HUES48 (cell line): ENCODE results near the gene TPRN.

Source experiments
- H3K27ac ChIP-seq: one replicate; pipeline ENCODE4 v1.7.0; 2013; ENCODE audit warnings: low read depth, low read length, inconsistent platforms
- H3K27me3 ChIP-seq: 2 replicates; pipeline ENCODE4 v1.6.1; 2013; ENCODE audit warnings: mild to moderate bottlenecking, low read length; ENCODE audit not compliant: control insufficient read depth, insufficient read depth
- H3K36me3 ChIP-seq: 2 replicates; pipeline ENCODE4 v1.6.1; 2013; ENCODE audit warnings: low read length; ENCODE audit not compliant: control insufficient read depth, insufficient read depth
- H3K4me1 ChIP-seq: 2 replicates; pipeline ENCODE4 v1.6.1; 2013; ENCODE audit warnings: mild to moderate bottlenecking, low read length; ENCODE audit not compliant: control insufficient read depth, insufficient read depth
- H3K4me3 ChIP-seq: 2 replicates; pipeline ENCODE4 v1.5.1; 2013; ENCODE audit warnings: mild to moderate bottlenecking, low read depth, low read length
- H3K9ac ChIP-seq: 2 replicates; pipeline ENCODE4 v1.6.1; 2013; ENCODE audit warnings: mild to moderate bottlenecking, low read depth, low read length, moderate library complexity
- H3K9me3 ChIP-seq: 2 replicates; pipeline ENCODE4 v1.6.1; 2013; ENCODE audit warnings: low read length; ENCODE audit not compliant: control insufficient read depth, insufficient read depth

The TPRN gene

DNA sequence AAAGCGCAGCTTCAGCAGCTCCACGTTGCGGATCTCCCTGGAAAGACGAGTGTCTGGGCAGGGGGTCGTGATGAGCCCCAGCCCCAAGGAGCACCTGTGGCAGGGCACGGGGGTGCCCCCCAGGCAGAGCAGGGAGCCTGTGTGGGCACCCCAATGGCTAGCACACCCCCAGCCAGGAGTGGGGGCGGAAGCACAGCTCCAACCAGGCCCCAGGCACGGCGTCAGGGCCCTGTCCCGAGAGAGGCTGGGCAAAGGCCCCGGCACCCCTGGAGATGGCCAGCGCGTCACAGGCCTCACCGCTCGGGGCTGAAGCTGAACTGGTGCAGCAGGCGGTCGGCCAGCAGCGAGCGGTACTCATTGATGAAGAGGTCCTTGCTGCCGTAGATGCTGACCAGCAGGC lies 20.1 kb downstream of the TPRN start:
- Histone ChIP-seq H3K36me3 (peaks cover 57% of the 10 kb centered on the region), H3K4me1 (no peaks in the 10 kb centered on the region; the same call in 1 of the 2 replicates), H3K27ac (no peak overlapping the region), H3K4me3 (no peak overlapping the region), H3K9me3 (no peaks in the 10 kb centered on the region), H3K9ac (no peak overlapping the region), H3K27me3 (peaks cover 5% of the 10 kb centered on the region; the same call in 1 of the 2 replicates)

DNA sequence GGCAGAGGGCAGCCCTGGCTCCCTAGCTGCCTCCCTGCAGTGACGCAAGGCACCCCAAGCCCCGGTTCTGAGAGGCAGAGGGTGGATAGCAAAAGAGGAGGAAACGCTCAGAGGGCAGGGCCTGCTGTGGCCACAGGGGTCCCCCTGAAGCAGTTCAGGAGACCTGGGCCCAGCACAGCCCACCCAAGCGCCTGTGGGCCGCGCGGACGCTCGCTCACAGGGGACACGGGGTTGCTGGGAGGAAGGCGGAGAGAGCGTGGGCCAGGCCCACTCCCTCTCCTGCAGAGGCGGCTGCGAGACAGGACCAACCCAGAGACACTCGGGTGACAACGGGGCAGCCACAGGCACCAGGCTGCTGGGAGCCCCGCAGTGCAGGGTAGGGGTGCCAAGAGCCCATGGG lies 20.8 kb downstream of the TPRN start:
- H3K36me3 ChIP-seq, result peaks cover 52% of the 10 kb centered on the region
- H3K9me3 ChIP-seq, result no peaks in the 10 kb centered on the region
- H3K9ac ChIP-seq, result no peak overlapping the region
- peaks cover 9% of the 10 kb centered on the region; the same call in 1 of the 2 replicates for H3K27me3 ChIP-seq
- no peak overlapping the region for H3K4me3 ChIP-seq
- H3K27ac ChIP-seq, result no peak overlapping the region
- H3K4me1 ChIP-seq, result no peaks in the 10 kb centered on the region; the same call in 1 of the 2 replicates

DNA sequence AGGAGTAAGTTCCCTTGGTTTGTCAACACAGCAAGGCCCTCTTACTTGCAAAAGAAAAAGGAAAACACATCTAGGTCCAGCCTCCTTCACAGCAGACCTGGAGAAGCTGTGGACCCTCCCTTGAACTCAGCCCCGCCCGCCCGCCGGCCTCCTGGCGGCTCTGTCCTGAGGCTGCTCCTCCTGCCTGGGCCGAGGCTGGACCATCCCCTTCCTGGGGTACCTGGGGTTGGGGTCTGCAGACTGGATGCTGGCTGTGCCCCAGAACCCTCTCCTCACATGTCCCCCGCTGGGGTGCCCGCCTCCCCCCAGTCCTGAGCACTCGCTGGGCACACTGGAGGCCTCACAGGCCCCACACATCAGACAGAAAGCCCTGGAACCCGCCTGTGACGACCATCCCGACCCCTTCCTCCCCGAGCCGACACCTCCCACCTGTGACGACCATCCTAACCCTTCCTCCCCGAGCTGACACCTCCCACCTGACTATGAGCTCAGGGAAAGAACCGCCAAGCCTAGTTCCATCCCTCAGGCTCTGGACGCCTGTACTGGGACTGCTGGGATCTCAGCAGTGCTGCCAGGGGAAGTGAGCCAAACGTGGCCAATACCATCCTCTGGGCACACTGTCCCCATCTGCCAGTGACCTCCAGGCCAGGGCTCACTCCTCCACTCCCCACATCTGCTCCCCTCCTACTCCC lies 21.5 kb downstream of the TPRN start:
- H3K36me3 ChIP-seq, result peaks cover 46% of the 10 kb centered on the region
- H3K9me3 ChIP-seq, result no peaks in the 10 kb centered on the region
- no peak overlapping the region for H3K9ac ChIP-seq
- H3K27ac ChIP-seq, result no peak overlapping the region
- H3K4me3 ChIP-seq, result no peak overlapping the region
- H3K27me3 ChIP-seq, result peaks cover 11% of the 10 kb centered on the region; the same call in 1 of the 2 replicates
- H3K4me1 ChIP-seq, result no peaks in the 10 kb centered on the region; the same call in 1 of the 2 replicates

DNA sequence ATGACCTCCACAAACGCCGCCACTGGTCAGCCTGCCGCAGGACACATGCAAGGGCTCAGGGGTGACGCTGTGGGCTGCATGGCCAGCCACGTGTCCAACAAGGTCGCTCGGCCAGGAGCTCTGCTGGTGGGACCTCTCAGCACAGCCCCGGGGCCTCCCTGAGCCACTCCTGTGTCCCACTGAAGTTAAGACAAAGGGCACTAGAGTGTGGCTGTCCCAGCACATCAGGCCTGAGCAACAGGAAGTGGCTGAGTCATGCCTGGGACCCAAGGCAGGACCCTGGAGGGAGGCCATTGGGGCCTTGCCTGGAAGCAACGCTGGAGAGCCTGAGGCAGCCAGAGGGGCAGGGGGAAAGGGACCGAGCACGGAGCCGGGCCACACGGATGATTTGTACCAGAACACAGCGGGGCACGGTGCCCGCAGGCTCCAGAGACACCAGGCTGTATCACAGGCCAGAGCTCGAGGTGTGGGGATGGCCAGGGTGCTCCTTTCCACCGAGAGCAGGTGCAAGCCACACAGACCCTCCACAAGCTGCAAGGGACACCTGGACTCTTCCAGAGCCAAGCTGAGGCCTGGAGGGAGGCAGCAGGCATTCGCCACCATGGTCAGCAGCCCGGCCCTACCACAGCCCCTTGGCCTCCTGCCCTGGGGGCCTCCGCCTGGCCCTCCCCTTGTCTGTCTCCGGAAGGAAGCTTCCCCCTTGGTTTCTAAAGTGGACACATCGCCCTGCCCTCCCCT lies 22.2 kb downstream of the TPRN start:
- Histone ChIP-seq H3K9ac (no peak overlapping the region), H3K9me3 (no peaks in the 10 kb centered on the region), H3K4me3 (no peak overlapping the region), H3K27me3 (peaks cover 18% of the 10 kb centered on the region; the same call in 1 of the 2 replicates), H3K4me1 (no peaks in the 10 kb centered on the region; the same call in 1 of the 2 replicates), H3K27ac (no peak overlapping the region), H3K36me3 (peaks cover 39% of the 10 kb centered on the region)

DNA sequence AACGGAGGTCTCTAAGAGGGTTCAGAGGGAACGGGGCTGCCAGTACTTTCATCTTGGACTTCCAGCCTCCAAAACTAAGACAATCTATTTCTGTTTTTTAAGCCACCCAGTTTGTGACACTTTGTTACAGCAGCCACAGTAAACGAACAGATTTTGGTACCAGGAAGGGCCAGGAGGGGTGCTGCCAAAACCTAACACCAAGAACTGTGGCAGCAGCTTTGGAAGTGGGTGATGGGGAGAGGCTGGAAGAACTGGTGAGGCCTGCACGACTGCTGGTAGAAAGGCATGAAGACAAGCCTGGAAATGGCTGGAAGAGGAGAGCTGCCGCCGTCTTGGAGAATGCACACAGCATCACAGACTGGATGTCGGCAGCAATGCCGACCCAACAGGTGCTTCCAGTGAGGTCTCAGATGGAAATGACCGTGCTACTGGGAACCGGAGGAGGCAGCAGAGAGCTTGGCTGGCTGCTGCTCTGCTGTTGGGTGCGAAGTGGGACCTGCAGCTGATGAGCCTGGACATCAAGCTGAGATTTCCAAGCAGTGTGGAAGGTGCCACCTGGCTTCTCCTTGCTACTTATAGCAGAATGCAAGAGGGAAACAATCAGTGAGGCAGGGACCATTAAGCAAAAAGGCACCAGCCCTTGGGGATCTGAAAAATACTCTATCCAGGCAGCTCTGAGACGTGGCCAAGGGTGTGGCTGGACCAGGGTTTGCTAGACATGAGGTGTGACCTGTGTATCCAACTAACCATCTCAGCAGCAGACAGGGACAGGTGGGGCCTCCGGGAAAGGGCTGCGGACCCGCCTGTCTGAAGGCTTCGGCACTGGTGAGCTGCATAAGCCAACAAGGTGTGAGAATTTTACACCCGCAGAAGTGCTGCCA lies 24.0 kb downstream of the TPRN start:
- no peak overlapping the region for H3K4me3 ChIP-seq
- peaks cover 26% of the 10 kb centered on the region for H3K36me3 ChIP-seq

DNA sequence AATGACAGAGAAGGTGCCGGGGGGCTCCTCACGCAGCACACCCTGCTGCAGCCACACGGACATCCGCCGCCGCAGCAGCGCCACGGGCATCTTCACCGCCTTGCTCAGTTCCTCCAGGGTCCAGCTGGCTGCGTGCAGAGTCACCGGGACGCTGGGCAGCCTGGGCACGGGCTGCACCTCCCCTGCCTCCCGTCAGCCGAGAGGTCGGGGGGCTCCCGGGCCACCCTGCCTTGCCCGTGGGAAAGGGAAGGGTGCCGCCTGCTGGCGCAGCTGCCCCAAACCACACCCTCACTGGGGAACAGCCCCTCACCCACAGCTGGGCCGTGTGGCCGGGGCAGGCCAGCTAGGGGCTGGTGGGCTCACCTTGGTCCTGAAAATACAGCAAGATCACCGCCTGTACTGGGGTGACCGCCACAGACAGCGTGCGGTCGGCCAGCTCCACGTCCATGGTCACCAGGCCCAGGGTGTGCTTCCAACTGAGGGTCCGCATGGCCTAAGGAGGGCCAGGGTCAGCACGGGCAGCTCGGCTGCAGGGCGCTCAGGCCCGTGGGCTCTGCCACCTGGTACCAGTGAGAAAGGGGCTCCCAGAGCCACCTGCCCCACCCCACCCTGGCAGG lies 25.1 kb downstream of the TPRN start:
- Histone ChIP-seq H3K27me3 (peaks cover 40% of the 10 kb centered on the region), H3K9ac (no peak overlapping the region), H3K9me3 (no peaks in the 10 kb centered on the region), H3K27ac (no peak overlapping the region), H3K36me3 (peaks cover 15% of the 10 kb centered on the region), H3K4me1 (no peaks in the 10 kb centered on the region; the same call in 1 of the 2 replicates), H3K4me3 (no peak overlapping the region)

More for the DNA sequence above, 24.0 kb downstream of the TPRN start:
- Histone ChIP-seq H3K27me3 (peaks cover 29% of the 10 kb centered on the region; the same call in 1 of the 2 replicates), H3K9ac (no peak overlapping the region), H3K4me1 (no peaks in the 10 kb centered on the region; the same call in 1 of the 2 replicates), H3K9me3 (no peaks in the 10 kb centered on the region), H3K27ac (no peak overlapping the region)

DNA sequence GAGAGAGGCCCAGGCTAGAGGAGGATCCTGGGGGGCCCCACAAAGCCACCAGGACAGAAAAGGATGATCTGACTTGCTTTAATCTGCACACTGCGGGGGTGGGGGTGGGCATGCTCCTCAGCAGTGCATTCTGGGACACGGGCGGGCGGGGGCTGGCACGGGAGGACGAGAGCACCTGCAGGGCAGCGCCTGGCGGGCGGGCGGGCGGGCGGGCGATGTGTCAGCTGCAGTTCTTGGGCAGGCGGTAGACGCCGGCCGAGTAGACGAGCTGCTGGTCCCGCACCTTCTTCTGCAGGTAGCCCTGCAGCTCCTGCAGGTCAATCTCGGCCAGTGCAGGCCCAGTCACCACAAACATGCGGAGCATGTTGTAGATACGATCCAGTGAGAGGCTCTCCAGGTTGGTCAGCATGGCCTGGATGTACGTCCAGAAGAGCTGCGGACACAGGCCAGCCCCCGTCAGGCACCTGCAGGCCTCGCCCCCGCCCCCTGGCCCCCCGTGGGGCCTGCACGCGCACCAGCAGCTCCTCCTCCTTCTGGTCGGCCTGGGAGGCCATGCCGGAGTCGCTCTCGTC lies 25.7 kb downstream of the TPRN start:
- no peak overlapping the region for H3K27ac ChIP-seq
- H3K4me1 ChIP-seq, result no peaks in the 10 kb centered on the region; the same call in 1 of the 2 replicates
- H3K9ac ChIP-seq, result no peak overlapping the region
- H3K4me3 ChIP-seq, result no peak overlapping the region
- H3K36me3 ChIP-seq, result peaks cover 10% of the 10 kb centered on the region
- H3K27me3 ChIP-seq, result peaks cover 47% of the 10 kb centered on the region
- H3K9me3 ChIP-seq, result no peaks in the 10 kb centered on the region

DNA sequence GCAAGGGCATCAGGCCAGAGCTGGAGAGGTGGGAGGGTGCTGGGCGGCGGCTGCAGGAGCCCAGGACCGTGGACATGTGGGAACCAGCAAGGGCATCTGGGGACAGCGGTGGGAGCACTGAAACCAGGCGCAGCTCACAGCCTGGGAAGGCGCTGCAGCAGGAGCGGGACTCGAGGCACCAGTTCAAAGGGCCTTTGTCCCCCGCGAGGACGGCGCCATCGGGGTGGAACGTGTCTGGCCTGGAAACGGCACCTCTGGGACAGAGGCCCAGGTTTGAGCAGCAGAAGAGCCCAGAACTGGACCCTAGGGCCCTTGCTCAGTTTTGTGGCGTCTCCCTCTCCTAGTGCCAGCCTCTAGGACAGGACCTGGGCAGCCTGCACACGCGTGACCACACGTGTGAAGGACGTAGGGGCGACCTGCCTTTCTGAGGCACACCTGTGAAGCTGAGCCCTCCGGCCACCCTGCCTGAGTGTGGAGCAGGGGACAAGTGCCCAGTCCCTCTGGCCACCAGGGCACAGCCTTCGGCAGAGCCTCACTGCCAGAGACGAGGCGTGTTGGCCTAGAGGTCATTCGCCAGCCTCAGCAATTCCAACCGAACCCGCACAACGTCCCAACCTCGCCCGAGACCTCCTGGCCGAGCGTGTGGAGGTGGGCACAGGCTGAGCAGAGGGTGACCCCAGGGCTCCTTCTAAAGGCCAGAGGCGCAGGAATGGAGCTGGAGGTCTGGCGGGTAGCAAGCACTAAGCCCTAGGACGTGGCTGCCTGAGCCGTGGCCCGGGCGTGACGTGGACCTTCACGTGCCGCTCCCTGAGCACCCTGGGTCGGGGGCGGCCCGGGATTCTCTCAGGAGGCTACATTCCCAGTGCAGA lies 26.5 kb downstream of the TPRN start:
- no peak overlapping the region for H3K9ac ChIP-seq
- 0 out of 2 replicates have a peak, but pooled peaks cover 5% of the 10 kb centered on the region for H3K36me3 ChIP-seq
- no peak overlapping the region for H3K27ac ChIP-seq
- no peaks in the 10 kb centered on the region; the same call in 1 of the 2 replicates for H3K4me1 ChIP-seq
- H3K4me3 ChIP-seq, result no peak overlapping the region
- peaks cover 54% of the 10 kb centered on the region for H3K27me3 ChIP-seq
- no peaks in the 10 kb centered on the region for H3K9me3 ChIP-seq

DNA sequence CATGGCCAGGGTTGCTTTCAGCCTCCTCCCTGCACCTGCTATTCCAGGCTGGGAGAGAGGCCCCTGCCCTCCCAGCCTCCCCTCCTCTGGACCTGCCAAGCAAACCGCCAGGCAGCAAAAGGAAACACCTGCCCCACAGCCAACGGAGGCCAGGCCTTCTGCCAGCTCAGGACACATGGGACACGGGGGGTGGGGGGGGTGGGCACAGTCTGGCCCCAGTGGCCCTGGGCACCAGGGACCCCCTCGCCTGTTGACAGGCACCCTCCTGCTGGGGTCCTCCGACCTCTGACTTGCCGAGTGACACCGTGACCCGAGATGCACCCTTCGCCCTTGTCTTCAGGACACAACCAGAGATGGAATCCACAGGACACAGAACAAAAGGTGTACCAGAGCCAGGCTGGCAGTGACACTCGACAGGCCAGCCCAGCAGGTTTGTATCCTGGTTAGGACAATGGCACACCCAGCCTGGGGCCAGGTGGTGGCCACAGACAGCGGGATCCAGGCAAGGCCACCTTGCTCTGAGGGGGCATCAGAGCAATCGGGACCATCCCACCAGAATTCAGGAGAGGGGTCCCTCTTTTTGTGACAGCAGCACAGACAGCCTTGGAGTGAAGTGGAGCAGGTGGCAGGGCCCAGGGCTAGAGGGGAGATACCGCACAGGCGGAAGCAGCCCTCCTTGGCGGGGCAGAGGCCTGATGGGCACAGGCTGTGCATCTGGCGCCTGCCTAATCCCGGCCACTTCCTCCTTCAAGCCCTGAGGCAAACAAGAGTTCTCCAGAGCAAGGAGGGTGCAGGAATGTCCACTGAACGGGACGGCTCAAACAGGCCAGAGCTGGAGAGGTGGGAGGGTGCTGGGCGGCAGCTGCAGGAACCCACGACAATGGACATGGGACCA lies 27.4 kb downstream of the TPRN start:
- Histone ChIP-seq H3K27me3 (peaks cover 63% of the 10 kb centered on the region), H3K36me3 (0 out of 2 replicates have a peak, but pooled peaks cover under 1% of the 10 kb centered on the region), H3K27ac (no peak overlapping the region), H3K4me3 (no peak overlapping the region), H3K9me3 (no peaks in the 10 kb centered on the region), H3K4me1 (no peaks in the 10 kb centered on the region; the same call in 1 of the 2 replicates), H3K9ac (no peak overlapping the region)
